Panc1 (cell line): Measurements from ENCODE around the gene FKBP5. TPM values are rescaled to one million over a fixed set of nuclear protein-coding genes. Genes with fewer than 3 reads are reported as not detected.

Source experiments
- ATAC-seq: fragments of 200-7000 bp; cut with Tn5 transposase; 2 replicates; pipeline ENCODE4 v1.9.1; 2020; ENCODE audit warnings: mild to moderate bottlenecking, moderate library complexity
- BruUV-seq: library from RNA; stranded (reverse); fragments of 400-500 nt; replicated peaks from 2 replicates; lab custom pipeline; 2021; lab: Mats Ljungman, UMichigan
- CTCF ChIA-PET: fragments of 300-600 bp; sonication (Branson Sonifier 250); formaldehyde crosslinking; loops from one replicate; lab custom pipeline; 2022; ENCODE audit warnings: antibody characterized with exemption; lab: Charles Lee
- POLR2A ChIA-PET: fragments of 300-600 bp; sonication (Branson Sonifier 250); formaldehyde crosslinking; loops from one replicate; lab custom pipeline; 2022; ENCODE audit warnings: antibody characterized with exemption; lab: Charles Lee
- DNase-seq: peaks from one replicate; pipeline ENCODE4 v3.0.0-alpha.2; 2010; ENCODE audit warnings: low read depth, low spot score
- H3K27ac ChIP-seq: 2 replicates; pipeline ENCODE4 v1.5.1; 2011; ENCODE audit warnings: mild to moderate bottlenecking, low read length, inconsistent platforms
- H3K27me3 ChIP-seq: fragments of 200-500 bp; sonication (Bioruptor generic); 2 replicates; pipeline ENCODE4 v1.6.0; 2014; ENCODE audit warnings: low read length, inconsistent platforms; ENCODE audit not compliant: control insufficient read depth, insufficient read depth
- H3K36me3 ChIP-seq: fragments of 200-500 bp; sonication (Bioruptor generic); 2 replicates; pipeline ENCODE4 v1.5.1; 2014; ENCODE audit warnings: inconsistent platforms, mild to moderate bottlenecking, low read length, moderate library complexity; ENCODE audit not compliant: control insufficient read depth, insufficient read depth
- H3K4me1 ChIP-seq: 2 replicates; pipeline ENCODE4 v1.5.1; 2011; ENCODE audit warnings: inconsistent platforms, mild to moderate bottlenecking, low read length, moderate library complexity; ENCODE audit not compliant: control insufficient read depth, insufficient read depth
- H3K4me3 ChIP-seq, 2 experiments: 2 replicates each; pipeline ENCODE4 v1.5.1; 2011 to 2012; ENCODE audit warnings: low read depth in 2 of 2, low read length in 2 of 2, mild to moderate bottlenecking in 2 of 2, inconsistent platforms in 1 of 2, moderate library complexity in 1 of 2
- H3K9me3 ChIP-seq: fragments of 200-500 bp; sonication (Bioruptor generic); 2 replicates; pipeline ENCODE4 v1.5.1; 2014; ENCODE audit warnings: low read depth, mild to moderate bottlenecking, inconsistent platforms, low read length, moderate library complexity; ENCODE audit not compliant: control insufficient read depth, insufficient read depth
- CTCF ChIP-seq: fragments of 450-650 bp; IDR thresholded peaks from 2 replicates; pipeline ENCODE4 v1.5.1; 2017; ENCODE audit warnings: mild to moderate bottlenecking
- POLR2AphosphoS5 ChIP-seq: IDR thresholded peaks from 2 replicates; pipeline ENCODE4 v1.6.1; 2012; ENCODE audit warnings: mild to moderate bottlenecking, low read depth, low read length, moderate library complexity
- REST ChIP-seq, 2 experiments: IDR thresholded peaks; 2 replicates each; pipeline ENCODE4 v1.6.1; 2011 to 2012; ENCODE audit warnings: low read depth in 2 of 2, control low read depth in 1 of 2, low read length in 1 of 2, mild to moderate bottlenecking in 1 of 2, moderate library complexity in 1 of 2; ENCODE audit not compliant: insufficient read depth in 1 of 2
- SIN3A ChIP-seq: IDR thresholded peaks from 2 replicates; pipeline ENCODE4 v1.6.1; 2012; ENCODE audit warnings: low read depth, mild to moderate bottlenecking, low read length, moderate library complexity, borderline replicate concordance; ENCODE audit not compliant: insufficient read depth
- TCF7L2 ChIP-seq: IDR thresholded peaks from 2 replicates; pipeline ENCODE4 v1.6.1; 2011; ENCODE audit warnings: mild to moderate bottlenecking, low read depth, low read length, inconsistent platforms
- in situ Hi-C: cut with HindIII; loops from 2 replicates; pipeline ENCODE4 v1.10.0; 2016; ENCODE audit warnings: low sequenced_read_pairs, low pct_unique_long_range_greater_than_20kb
- intact Hi-C: fragments of 100-400 bp; cut with micrococcal nuclease; formaldehyde crosslinking; loops from one replicate; pipeline ENCODE4 v1.10.0; 2022; ENCODE audit not compliant: unreplicated experiment
- total RNA-seq: library from RNA; stranded (reverse); gene quantifications from one replicate; pipeline ENCODE4 v1.2.1, GENCODE V29; 2021; ENCODE audit not compliant: unreplicated experiment

FKBP5 gene
- total RNA-seq, 1 experiment from 2014 or later: 25.2 TPM

GRCh38 chr6:35725081-35725708, 36.5 kb upstream of the FKBP5 start:
- Histone ChIP-seq H3K4me1 (peaks cover 35% of the 10 kb centered on the region), H3K9me3 (no peaks in the 10 kb centered on the region), H3K4me3 (no peak overlapping the region), H3K27me3 (no peaks in the 10 kb centered on the region), H3K36me3 (no peaks in the 10 kb centered on the region), H3K27ac (no peak overlapping the region)
- in situ Hi-C loops: no loop called here
- POLR2A ChIA-PET: interaction anchor here (0.5 to 0.6 kb wide), 2 partner anchors 9 to 305 kb away, joined by 3 to 6 read pairs; no protein-coding TSS in a partner anchor
- intact Hi-C loops: no loop called here
- DNase-seq (no peak), ATAC-seq (no peak)
- CTCF ChIA-PET: interaction anchor here (0.5 kb wide), 1 partner anchor 9 kb away, joined by 3 read pairs; no protein-coding TSS in a partner anchor
- BruUV-seq: no TSS peak
- TF ChIP-seq TCF7L2 (no peak), POLR2AphosphoS5 (no peak), CTCF (no peak), SIN3A (no peak), REST (IDR thresholded peaks at IDR 0.05; ENCODE audit: insufficient read depth in 1 of 2, low read depth in 2 of 2, low read length in 1 of 2) (no peak)

GRCh38 chr6:35724471-35724870, 35.8 kb upstream of the FKBP5 start:
- no TSS peak for BruUV-seq
- Histone ChIP-seq H3K27ac (no peak overlapping the region), H3K9me3 (no peaks in the 10 kb centered on the region), H3K4me1 (peaks cover 33% of the 10 kb centered on the region), H3K27me3 (no peaks in the 10 kb centered on the region), H3K4me3 (no peak overlapping the region), H3K36me3 (no peaks in the 10 kb centered on the region)
- POLR2A ChIA-PET: interaction anchor here (0.6 kb wide), 1 partner anchor 10 kb away, joined by 3 read pairs; no protein-coding TSS in a partner anchor
- intact Hi-C loops: no loop called here
- CTCF ChIA-PET: no interaction called here
- TF ChIP-seq REST (IDR thresholded peaks at IDR 0.05; ENCODE audit: insufficient read depth in 1 of 2, low read depth in 2 of 2, low read length in 1 of 2): no peak
- TF ChIP-seq SIN3A: no peak
- no peak for TF ChIP-seq TCF7L2
- TF ChIP-seq POLR2AphosphoS5: no peak
- no peak for TF ChIP-seq CTCF
- in situ Hi-C loops: no loop called here
- ATAC-seq (no peak), DNase-seq (no peak)
